RWPE1 (cell line): ENCODE measurements around the gene RERE.

Experiments used
- CTCF ChIA-PET: fragments of 350-600 bp; sonication (Branson Sonifier 250); formaldehyde crosslinking; extraction: SDS; loops from one replicate; lab custom pipeline; 2021; lab: Yijun Ruan, JAX
- POLR2A ChIA-PET: fragments of 400-600 bp; formaldehyde crosslinking; extraction: SDS; loops from one replicate; lab custom pipeline; 2020; ENCODE audit warnings: antibody characterized with exemption; ENCODE audit not compliant: low non-redundant PET; lab: Yijun Ruan, JAX
- DNase-seq: peaks from one replicate; pipeline ENCODE4 v3.0.0; 2012; ENCODE audit warnings: low spot score
- H3K27ac ChIP-seq: fragments of 450-650 bp; 2 replicates; pipeline ENCODE4 v1.5.1; 2017
- CTCF ChIP-seq: fragments of 450-650 bp; conservative IDR thresholded peaks from 2 replicates; pipeline ENCODE4 v1.5.1; 2017; ENCODE audit warnings: low read depth, mild to moderate bottlenecking

Gene RERE

GRCh38 chr1:8662380-8663072 lies 154.9 kb downstream of the RERE start:
- TF ChIP-seq CTCF: no peak
- ChIA-PET CTCF (interaction anchor here (0.6 to 1.8 kb wide), 2 partner anchors 9 to 34 kb away, joined by 3 to 5 read pairs; no protein-coding TSS in a partner anchor), POLR2A (no interaction called here)
- DNase-seq: no peak
- peak overlapping the region; percentile 81 for H3K27ac ChIP-seq

GRCh38 chr1:8661185-8662110 lies 156.0 kb downstream of the RERE start:
- CTCF ChIA-PET: interaction anchor here (0.6 to 1.8 kb wide), 3 partner anchors 10 to 35 kb away, joined by 3 to 8 read pairs (median 5); no protein-coding TSS in a partner anchor
- DNase-seq: peak; percentile 49
- POLR2A ChIA-PET: no interaction called here
- TF ChIP-seq CTCF: no peak
- H3K27ac ChIP-seq: peak overlapping the region; percentile 88

GRCh38 chr1:8660411-8660828 lies 157.0 kb downstream of the RERE start:
- ChIA-PET POLR2A (no interaction called here), CTCF (no interaction called here)
- TF ChIP-seq CTCF: no peak
- peak overlapping the region; percentile 88 for H3K27ac ChIP-seq
- peak; percentile 36 for DNase-seq

- POLR2A ChIA-PET: no interaction called here
Measured at GRCh38 chr1:8659593-8659992, 157.8 kb downstream of the RERE start.

GRCh38 chr1:8653878-8654277 lies 163.6 kb downstream of the RERE start:
- POLR2A ChIA-PET: no interaction called here

More at GRCh38 chr1:8659593-8659992, 157.8 kb downstream of the RERE start:
- DNase-seq: no peak
- TF ChIP-seq CTCF: no peak
- CTCF ChIA-PET: interaction anchor here (0.7 kb wide), 1 partner anchor 98 kb away, joined by 5 read pairs; no protein-coding TSS in a partner anchor
- H3K27ac ChIP-seq: no peak overlapping the region

More at GRCh38 chr1:8653878-8654277, 163.6 kb downstream of the RERE start:
- no peak for DNase-seq
- CTCF ChIA-PET: interaction anchor here (0.7 kb wide), 1 partner anchor 18 kb away, joined by 7 read pairs; no protein-coding TSS in a partner anchor
- no peak overlapping the region for H3K27ac ChIP-seq
- no peak for TF ChIP-seq CTCF
